Measurements from ENCODE around the gene VDAC1. TPM values are rescaled to one million over a fixed set of nuclear protein-coding genes. Genes with fewer than 3 reads are reported as not detected.

The VDAC1 gene
- total and polyA plus RNA-seq, 2 donors (not counting 1 experiment from before 2014, with no cell fraction given): 202 to 281 TPM

- H3K79me2 ChIP-seq (ENCODE audit: control insufficient read depth, insufficient read depth, low read length): no peaks in the 10 kb centered on the region
- peak in 1 of 2 donors; percentile 45 for DNase-seq (ENCODE audit: low read depth in 2 of 2)
These were observed 71.6 kb downstream of the VDAC1 start for GRCh38 chr5:133933169-133933509.

GRCh38 chr5:133932441-133933168 is 72.2 kb downstream of the VDAC1 start:
- no peak overlapping the region for H3K4me2 ChIP-seq (ENCODE audit: extremely low read depth, insufficient read depth, low read length)

More at GRCh38 chr5:133933169-133933509, 71.6 kb downstream of the VDAC1 start:
- TF ChIP-seq CTCF (conservative IDR thresholded peaks at IDR 0.05 in 1 of 2, IDR thresholded peaks at IDR 0.05 in 1 of 2; ENCODE audit: low read depth in 1 of 2, low read length in 2 of 2): no peak
- no peaks in the 10 kb centered on the region for H4K20me1 ChIP-seq (ENCODE audit: control insufficient read depth, extremely low read depth, insufficient read depth, low read length)
- H3K9ac ChIP-seq (ENCODE audit: insufficient read depth, low read length): no peak overlapping the region
- H3K27me3 ChIP-seq (ENCODE audit: control insufficient read depth, insufficient read depth, low read length): peaks cover 7% of the 10 kb centered on the region
- no peaks in the 10 kb centered on the region for H3K36me3 ChIP-seq (ENCODE audit: control insufficient read depth, insufficient read depth, low read length)
- no peak overlapping the region for H2AFZ ChIP-seq (ENCODE audit: low read length)
- no peaks in the 10 kb centered on the region for H3K9me3 ChIP-seq (ENCODE audit: control insufficient read depth, insufficient read depth, low read depth, low read length)
- H3K4me1 ChIP-seq (ENCODE audit: control insufficient read depth, extremely low read depth, insufficient read depth, low read length): no peaks in the 10 kb centered on the region
- no peak overlapping the region for H3K4me2 ChIP-seq (ENCODE audit: extremely low read depth, insufficient read depth, low read length)
- no peak overlapping the region for H3K27ac ChIP-seq (ENCODE audit: insufficient read depth, low read length)
- H3K4me3 ChIP-seq (replicated peaks in 1 of 4; ENCODE audit: control extremely low read depth in 1 of 4, insufficient read depth in 1 of 4, low read depth in 3 of 4, low read length in 4 of 4): no peak overlapping the region

GRCh38 chr5:133931546-133931945 is 73.2 kb downstream of the VDAC1 start:
- Histone ChIP-seq H3K27ac (ENCODE audit: insufficient read depth, low read length) (no peak overlapping the region), H3K9me3 (ENCODE audit: control insufficient read depth, insufficient read depth, low read depth, low read length) (no peaks in the 10 kb centered on the region), H3K36me3 (ENCODE audit: control insufficient read depth, insufficient read depth, low read length) (no peaks in the 10 kb centered on the region), H2AFZ (ENCODE audit: low read length) (no peak overlapping the region), H3K9ac (ENCODE audit: insufficient read depth, low read length) (no peak overlapping the region), H3K79me2 (ENCODE audit: control insufficient read depth, insufficient read depth, low read length) (no peaks in the 10 kb centered on the region), H3K4me1 (ENCODE audit: control insufficient read depth, extremely low read depth, insufficient read depth, low read length) (no peaks in the 10 kb centered on the region), H3K27me3 (ENCODE audit: control insufficient read depth, insufficient read depth, low read length) (peaks cover 10% of the 10 kb centered on the region), H3K4me2 (ENCODE audit: extremely low read depth, insufficient read depth, low read length) (no peak overlapping the region), H3K4me3 (replicated peaks in 1 of 4; ENCODE audit: control extremely low read depth in 1 of 4, insufficient read depth in 1 of 4, low read depth in 3 of 4, low read length in 4 of 4) (no peak overlapping the region), H4K20me1 (ENCODE audit: control insufficient read depth, extremely low read depth, insufficient read depth, low read length) (no peaks in the 10 kb centered on the region)
- TF ChIP-seq EZH2 (IDR thresholded peaks at IDR 0.05; ENCODE audit: low read length, missing control alignments) (no peak), CTCF (conservative IDR thresholded peaks at IDR 0.05 in 1 of 2, IDR thresholded peaks at IDR 0.05 in 1 of 2; ENCODE audit: low read depth in 1 of 2, low read length in 2 of 2) (no peak)
- no peak for DNase-seq (ENCODE audit: low read depth in 2 of 2)

More at GRCh38 chr5:133932441-133933168, 72.2 kb downstream of the VDAC1 start:
- H3K9me3 ChIP-seq (ENCODE audit: control insufficient read depth, insufficient read depth, low read depth, low read length): no peaks in the 10 kb centered on the region
- TF ChIP-seq CTCF (conservative IDR thresholded peaks at IDR 0.05 in 1 of 2, IDR thresholded peaks at IDR 0.05 in 1 of 2; ENCODE audit: low read depth in 1 of 2, low read length in 2 of 2) (no peak), EZH2 (IDR thresholded peaks at IDR 0.05; ENCODE audit: low read length, missing control alignments) (no peak)
- DNase-seq (ENCODE audit: low read depth in 2 of 2): no peak
- no peak overlapping the region for H3K27ac ChIP-seq (ENCODE audit: insufficient read depth, low read length)
- H4K20me1 ChIP-seq (ENCODE audit: control insufficient read depth, extremely low read depth, insufficient read depth, low read length): no peaks in the 10 kb centered on the region
- no peaks in the 10 kb centered on the region for H3K4me1 ChIP-seq (ENCODE audit: control insufficient read depth, extremely low read depth, insufficient read depth, low read length)
- peaks cover 7% of the 10 kb centered on the region for H3K27me3 ChIP-seq (ENCODE audit: control insufficient read depth, insufficient read depth, low read length)
- H3K79me2 ChIP-seq (ENCODE audit: control insufficient read depth, insufficient read depth, low read length): no peaks in the 10 kb centered on the region
- H3K36me3 ChIP-seq (ENCODE audit: control insufficient read depth, insufficient read depth, low read length): no peaks in the 10 kb centered on the region
- no peak overlapping the region for H2AFZ ChIP-seq (ENCODE audit: low read length)
- no peak overlapping the region for H3K4me3 ChIP-seq (replicated peaks in 1 of 4; ENCODE audit: control extremely low read depth in 1 of 4, insufficient read depth in 1 of 4, low read depth in 3 of 4, low read length in 4 of 4)
- no peak overlapping the region for H3K9ac ChIP-seq (ENCODE audit: insufficient read depth, low read length)

All from fibroblast of lung (primary cell).